Hematopoietic multipotent progenitor cell treated with erythropoietin and hydrocortisone succinate and interleukin-3 and kit ligand, for 6 days (in vitro differentiated cells): ENCODE results near the gene DLX3.
A peak's percentile ranks its signal among the peaks of the same experiment; 100 is the strongest.
"Not testable (repeated sequence)": the region's sequence is repeated elsewhere in the genome, so short reads cannot be mapped to it uniquely, and the experiment has no call there.

Experiments used
- DNase-seq: peaks from one replicate; pipeline ENCODE4 v3.0.0-alpha.2; 2015

Gene DLX3

DNA sequence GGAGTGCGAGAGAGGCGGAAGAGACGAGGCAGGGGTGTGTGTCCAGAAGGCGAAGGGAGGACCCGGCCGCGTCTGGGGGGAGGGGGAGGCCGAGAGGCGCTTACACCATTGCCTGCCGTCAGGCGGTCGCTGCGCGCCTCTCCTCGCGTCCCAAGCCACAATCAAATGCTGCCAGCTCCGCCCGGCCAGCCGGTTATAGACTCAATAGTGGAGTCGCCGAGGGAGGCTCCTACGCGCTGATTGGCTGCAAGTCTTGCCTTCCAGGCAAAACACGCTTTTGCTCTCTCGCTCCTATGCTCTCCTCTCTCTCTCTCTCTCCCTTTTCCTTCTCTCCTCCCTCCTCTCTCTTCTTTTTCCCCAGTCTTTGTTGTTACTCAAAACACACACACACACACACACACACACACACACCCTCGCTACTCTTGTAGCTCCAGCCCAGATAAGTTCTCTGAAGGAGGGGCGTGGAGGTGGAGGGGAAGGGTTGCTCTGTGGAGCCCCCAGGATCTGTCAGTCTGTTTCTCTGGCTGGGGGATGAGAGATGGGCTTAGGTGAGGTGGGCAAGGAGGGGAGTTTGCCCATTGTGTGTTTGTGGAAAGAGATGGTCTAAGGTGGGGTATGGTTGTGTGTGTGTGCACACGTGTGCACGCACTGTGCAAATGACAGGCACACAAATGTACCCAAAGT, at the start of gene DLX3:
TSS of gene DLX3 (minus strand) at position 170 of the 684 bp plus-strand sequence. CDS start 226 bp downstream, outside the sequence.
- DNase-seq = peak; percentile 66

DNA sequence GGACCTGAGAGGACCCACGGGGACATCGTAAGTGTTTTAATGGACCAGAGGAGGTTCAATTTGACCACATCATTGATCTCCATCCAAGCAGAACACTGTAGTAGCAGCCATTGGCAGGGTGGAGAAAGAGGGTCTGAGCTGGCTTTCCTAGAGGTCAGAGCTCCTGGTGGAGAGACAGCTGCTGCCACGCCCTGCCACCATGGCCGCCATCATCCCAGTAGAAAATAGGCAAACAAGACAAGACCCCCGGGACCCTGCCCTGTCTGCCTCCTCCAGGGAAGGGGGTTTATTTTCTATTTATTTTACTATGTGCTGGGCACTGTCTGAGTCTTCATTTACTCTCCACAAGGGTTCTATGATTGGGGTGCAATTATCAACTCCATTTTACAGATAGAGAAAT, 49.5 kb upstream of the DLX3 start:
- no peak for DNase-seq

DNA sequence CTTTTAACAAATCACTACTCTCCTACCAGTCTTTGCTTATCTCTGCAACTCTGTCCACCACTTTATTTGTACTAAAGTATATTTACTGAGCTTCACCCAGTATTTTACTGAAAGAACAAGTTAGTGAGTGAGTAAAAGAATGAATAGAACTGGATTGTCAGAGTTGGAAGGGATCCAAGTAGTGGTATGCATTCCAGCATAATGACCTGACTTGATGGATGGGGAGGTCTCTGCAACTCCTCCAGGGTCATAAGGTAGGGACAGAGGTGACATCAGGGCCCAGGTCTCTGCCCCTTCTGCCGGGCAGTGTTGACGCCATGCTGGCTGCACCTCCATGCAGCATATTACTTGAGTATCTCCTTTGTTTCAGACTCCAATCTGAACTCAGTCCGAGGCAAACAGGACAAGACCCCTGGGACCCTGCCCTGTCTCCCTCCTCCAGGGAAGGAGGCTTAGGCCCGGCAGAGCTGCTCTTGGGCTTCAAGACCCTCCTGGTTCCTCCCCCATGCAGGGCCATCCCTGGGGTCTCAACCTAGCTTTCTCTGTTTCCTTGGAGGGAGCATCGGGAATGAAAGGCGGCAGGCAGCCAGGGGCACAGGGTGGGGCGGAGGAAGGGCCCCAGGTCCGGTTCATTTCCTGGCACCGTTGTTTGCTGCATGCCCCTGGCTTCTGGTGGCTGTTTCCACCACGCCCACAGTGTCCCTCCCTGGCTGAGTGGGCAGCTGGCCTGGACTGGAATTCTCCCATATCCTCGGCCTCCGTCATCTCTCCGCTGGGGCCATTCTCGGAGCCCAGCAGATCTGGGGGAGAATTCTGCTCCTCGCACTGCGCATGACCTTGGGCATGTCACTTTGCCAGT, 48.5 kb upstream of the DLX3 start:
- no peak for DNase-seq

GRCh38 chr17:50042211-50042610, 47.2 kb upstream of the DLX3 start:
- no peak for DNase-seq

DNA sequence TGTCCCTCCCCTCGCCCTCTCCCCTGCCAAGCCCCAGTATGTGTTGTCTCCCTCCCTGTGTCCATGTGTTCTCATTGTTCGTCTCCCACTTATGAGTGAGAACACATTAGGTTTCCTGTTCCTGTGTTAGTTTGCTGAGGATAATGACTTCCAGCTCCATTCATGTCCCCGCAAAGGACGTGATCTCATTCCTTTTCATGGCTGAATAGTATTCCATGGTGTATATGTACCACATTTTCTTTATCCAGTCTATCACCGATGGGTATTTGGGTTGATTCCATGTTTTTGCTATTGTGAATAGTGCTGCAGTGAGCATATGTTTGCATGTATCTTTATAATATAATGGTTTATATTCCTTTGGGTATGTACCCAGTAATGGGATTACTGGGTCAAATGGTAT, 45.5 kb upstream of the DLX3 start:
- DNase-seq = not testable (repeated sequence)

DNA sequence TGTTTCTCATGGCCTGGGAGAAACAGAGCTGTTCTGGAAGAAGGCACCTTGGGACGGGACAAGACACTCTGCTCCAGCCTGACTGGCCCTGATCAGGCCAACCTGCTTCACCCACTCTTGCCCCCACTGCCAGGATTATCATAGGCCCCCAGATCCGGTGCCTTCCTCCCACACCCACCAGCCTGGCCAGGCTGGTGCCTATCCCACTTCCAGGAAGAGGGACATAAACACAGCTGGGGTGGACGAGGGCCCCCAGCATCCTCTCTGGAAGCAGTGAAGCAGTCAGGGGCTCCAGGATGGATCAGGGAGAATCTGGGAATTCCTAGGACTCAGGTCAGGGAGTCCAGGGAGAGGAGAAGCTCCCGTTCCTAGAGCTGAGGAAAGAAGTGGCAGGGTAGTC, 44.0 kb upstream of the DLX3 start:
- DNase-seq = no peak

- DNase-seq = no peak
Measured at GRCh38 chr17:50037321-50038107, 42.5 kb upstream of the DLX3 start.

- no peak for DNase-seq
Measured at GRCh38 chr17:50036455-50037261, 41.6 kb upstream of the DLX3 start.

DNA sequence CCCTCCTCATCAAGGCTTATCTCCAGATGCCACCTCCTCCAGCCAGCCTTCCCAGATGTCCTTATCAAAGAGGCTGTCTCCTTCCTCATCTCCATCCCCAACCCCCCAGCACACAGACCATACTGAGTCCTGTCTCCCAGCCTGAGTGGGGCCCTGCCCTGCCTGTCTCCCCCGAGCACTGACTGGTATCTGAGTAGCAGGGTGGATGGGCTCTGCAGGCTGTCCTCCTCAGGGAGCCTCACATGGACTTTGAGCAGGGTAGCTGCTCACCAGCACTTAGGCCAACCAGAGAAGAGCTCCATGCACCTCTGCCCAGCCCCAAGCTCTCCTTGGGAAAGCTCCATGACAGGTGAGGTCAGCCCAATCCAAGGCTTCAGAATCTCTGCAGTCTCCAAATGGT, 40.9 kb upstream of the DLX3 start:
- DNase-seq = no peak

- no peak for DNase-seq
Measured at GRCh38 chr17:50035421-50035879, 40.4 kb upstream of the DLX3 start.

DNA sequence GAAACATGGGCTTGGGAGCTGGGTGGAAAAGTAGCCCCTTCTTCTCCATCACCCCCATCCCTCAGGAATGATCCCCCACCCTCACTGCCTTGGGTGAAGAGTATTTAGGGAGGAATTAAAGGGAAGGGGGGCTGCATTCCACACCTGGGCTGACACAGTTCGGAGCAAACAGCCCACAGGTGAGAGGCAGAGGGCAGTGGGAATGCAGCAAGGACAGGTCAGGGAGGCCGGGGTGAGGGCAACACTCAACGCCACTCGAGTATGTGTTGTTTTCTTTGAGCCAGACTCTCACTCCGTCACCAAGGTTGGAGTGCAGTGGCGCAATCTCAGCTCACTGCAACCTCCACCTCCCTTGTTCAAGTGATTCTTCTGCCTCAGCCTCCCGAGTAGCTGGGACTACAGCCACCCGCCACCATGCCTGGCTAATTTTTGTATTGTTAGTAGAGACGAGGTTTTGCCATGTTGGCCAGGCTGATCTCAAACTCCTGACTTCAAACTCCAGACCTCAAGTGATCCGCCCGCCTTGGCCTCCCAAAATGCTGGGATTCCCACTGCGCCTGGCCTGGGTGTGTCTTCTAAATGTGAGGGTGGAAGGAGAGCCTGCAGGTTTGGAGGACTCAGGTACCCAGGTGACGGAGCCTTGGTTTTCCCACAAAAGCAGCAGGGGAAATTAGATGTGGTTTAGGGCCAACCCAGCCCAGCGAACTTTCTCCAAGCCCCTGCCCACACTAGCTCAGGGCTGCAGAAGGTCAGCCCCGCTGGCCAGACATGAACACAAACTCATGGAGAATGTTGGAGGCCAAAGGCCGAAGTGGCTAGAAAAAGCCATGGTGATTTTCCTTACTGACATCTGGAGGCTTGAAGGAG, 39.7 kb upstream of the DLX3 start:
- DNase-seq = no peak

GRCh38 chr17:50033316-50033715, 38.3 kb upstream of the DLX3 start:
- DNase-seq = no peak

GRCh38 chr17:50029185-50029584, 34.2 kb upstream of the DLX3 start:
- DNase-seq = no peak

DNA sequence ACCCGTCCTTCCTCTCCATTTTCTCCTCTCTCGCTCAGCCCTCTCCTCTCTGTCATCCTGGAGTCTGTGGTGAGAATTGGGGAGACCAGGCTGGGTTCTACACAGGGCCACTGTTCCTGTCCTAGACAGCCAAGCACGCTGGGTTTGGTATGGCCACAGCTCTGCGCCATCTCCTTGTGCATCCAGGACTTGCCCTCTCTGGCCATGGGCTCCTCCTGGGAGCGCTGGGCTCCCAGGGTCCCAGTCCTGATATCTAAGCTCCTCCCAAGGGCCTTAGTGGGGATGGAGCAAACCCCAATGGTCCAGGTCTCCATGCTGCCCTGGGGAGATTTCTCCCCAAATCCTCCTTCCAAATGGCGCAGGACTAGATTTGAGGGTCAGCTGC, 33.7 kb upstream of the DLX3 start:
- DNase-seq = no peak

GRCh38 chr17:50027881-50028735, 33.1 kb upstream of the DLX3 start:
- no peak for DNase-seq

DNA sequence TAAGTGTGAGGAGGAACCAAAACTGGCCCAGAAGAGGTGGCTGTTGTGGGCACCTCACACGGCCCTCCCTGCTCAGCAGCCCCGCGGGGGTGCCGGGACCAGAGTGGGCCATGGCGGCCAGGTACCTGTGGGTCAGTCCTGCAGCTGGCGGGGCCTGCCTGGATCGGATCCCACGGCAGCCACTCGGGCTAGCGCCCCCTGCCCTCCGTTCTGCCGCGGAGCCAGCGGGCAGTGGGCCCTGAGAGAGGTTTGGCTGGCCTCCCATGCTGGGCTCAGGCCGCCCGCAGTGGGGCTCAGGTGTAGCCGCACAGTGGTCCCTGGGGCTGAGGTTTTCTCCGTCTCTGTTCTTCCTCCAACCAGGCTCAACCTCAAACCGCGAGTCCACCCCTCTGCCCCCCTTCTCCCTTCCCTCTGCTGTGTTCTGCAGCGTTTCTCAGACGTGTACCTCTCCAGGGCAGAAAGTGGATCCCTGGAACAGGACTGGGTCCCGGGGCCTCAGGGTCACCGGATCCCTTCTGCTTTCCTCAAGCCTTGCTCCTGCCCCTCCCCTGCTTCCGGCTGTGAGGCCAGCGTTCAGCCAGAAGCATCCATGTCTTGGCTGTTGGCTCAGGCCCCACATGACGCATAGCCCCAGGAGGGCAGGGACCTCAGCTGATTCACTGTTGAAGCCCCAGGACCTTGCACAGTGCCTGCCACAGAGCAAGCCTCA, 32.3 kb upstream of the DLX3 start:
- DNase-seq = no peak

GRCh38 chr17:50026837-50027171, 31.8 kb upstream of the DLX3 start:
- peak; percentile 70 for DNase-seq

GRCh38 chr17:50026046-50026675, 31.1 kb upstream of the DLX3 start:
- DNase-seq = no peak

GRCh38 chr17:50024808-50025207, 29.8 kb upstream of the DLX3 start:
- no peak for DNase-seq

DNA sequence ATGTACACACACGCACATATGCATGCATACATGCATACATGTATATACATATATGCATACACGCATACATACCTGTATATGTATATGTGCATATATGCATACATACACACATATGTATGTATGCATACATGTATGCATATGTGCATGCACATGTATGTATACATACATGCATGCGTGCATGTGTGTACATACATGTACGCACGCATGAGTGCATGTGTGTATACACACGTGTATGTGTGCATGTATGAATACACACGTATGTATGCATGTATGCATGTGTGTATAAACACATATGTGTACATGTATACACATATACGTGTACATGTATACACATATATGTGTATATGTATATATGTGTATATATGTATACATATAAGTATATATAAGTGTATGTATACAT, 28.5 kb upstream of the DLX3 start:
- DNase-seq = no peak
